GM12878 (cell line): Measurements from ENCODE around the gene ZNF230. TPM values are rescaled to one million over a fixed set of nuclear protein-coding genes. Genes with fewer than 3 reads are reported as not detected.

Experiments used
- ATAC-seq: fragments of 200-7000 bp; cut with Tn5 transposase; 3 replicates; pipeline ENCODE4 v1.9.1; 2020; ENCODE audit warnings: mild to moderate bottlenecking, moderate library complexity
- BruUV-seq: library from RNA; stranded (reverse); fragments of 400-500 nt; replicated peaks from 2 replicates; lab custom pipeline; 2021; lab: Mats Ljungman, UMichigan
- CTCF ChIA-PET: fragments of 300-600 bp; sonication (Branson Sonifier 250); formaldehyde crosslinking; extraction: SDS; loops from one replicate; lab custom pipeline; 2021; ENCODE audit warnings: inconsistent platforms; lab: Yijun Ruan, JAX
- POLR2A ChIA-PET: fragments of 350-600 bp; formaldehyde crosslinking; extraction: SDS; loops from one replicate; lab custom pipeline; 2021; ENCODE audit warnings: inconsistent platforms; lab: Charles Lee
- RAD21 ChIA-PET: fragments of 300-600 bp; sonication (Branson Sonifier 250); formaldehyde crosslinking; loops from one replicate; lab custom pipeline; 2023; ENCODE audit warnings: antibody characterized with exemption; ENCODE audit not compliant: unreplicated experiment; lab: Charles Lee
- SMC1A ChIA-PET: fragments of 300-600 bp; sonication (Branson Sonifier 250); formaldehyde crosslinking; loops from one replicate; lab custom pipeline; 2023; ENCODE audit not compliant: unreplicated experiment, uncharacterized antibody; lab: Charles Lee
- DNase-seq: peaks from one replicate; pipeline ENCODE4 v3.0.0-alpha.2; 2011; ENCODE audit warnings: low read depth, low spot score
- FAIRE-seq: peaks from 3 replicates; lab custom pipeline; 2011; peaks lifted over from hg19 to GRCh38; lab: Jason Lieb, UNC
- H2AFZ ChIP-seq: 2 replicates; pipeline ENCODE4 v1.6.0; 2011; ENCODE audit warnings: low read depth, low read length, control low read depth; ENCODE audit not compliant: control insufficient read depth
- H3K27ac ChIP-seq: 2 replicates; pipeline ENCODE4 v1.5.1; 2011; ENCODE audit warnings: control low read depth; ENCODE audit not compliant: control insufficient read depth, insufficient read depth
- H3K27me3 ChIP-seq, 2 experiments: replicated peaks in 1 of 2; 2 replicates each; pipeline versions ENCODE4 v1.6.0 to v1.6.1; 2011; ENCODE audit warnings: low read length in 1 of 2; ENCODE audit not compliant: control insufficient read depth in 2 of 2, insufficient read depth in 2 of 2
- H3K36me3 ChIP-seq, 2 experiments: 2 replicates each; pipeline ENCODE4 v1.5.1; 2011; ENCODE audit warnings: low read length in 1 of 2; ENCODE audit not compliant: control insufficient read depth in 2 of 2, insufficient read depth in 2 of 2
- H3K4me1 ChIP-seq: 2 replicates; pipeline ENCODE4 v1.6.1; 2011; ENCODE audit warnings: mild to moderate bottlenecking, low read length, moderate library complexity, mixed read lengths; ENCODE audit not compliant: control insufficient read depth, insufficient read depth
- H3K4me2 ChIP-seq: 2 replicates; pipeline ENCODE4 v1.6.0; 2011; ENCODE audit warnings: control low read depth; ENCODE audit not compliant: control insufficient read depth, insufficient read depth
- H3K4me3 ChIP-seq: fragments of 200-600 bp; sonication (generic); 2 replicates; pipeline ENCODE4 v1.5.1; 2016
- H3K79me2 ChIP-seq: 2 replicates; pipeline ENCODE4 v1.6.0; 2011; ENCODE audit warnings: low read length; ENCODE audit not compliant: control insufficient read depth, insufficient read depth
- H3K9ac ChIP-seq: 2 replicates; pipeline ENCODE4 v1.8.0; 2011; ENCODE audit warnings: low read length, control low read depth, mixed read lengths; ENCODE audit not compliant: control insufficient read depth, insufficient read depth
- H3K9me3 ChIP-seq: replicated peaks from 3 replicates; pipeline ENCODE4 v1.5.1; 2011; ENCODE audit warnings: mild to moderate bottlenecking, low read length; ENCODE audit not compliant: control insufficient read depth, insufficient read depth
- H4K20me1 ChIP-seq: 2 replicates; pipeline ENCODE4 v1.6.0; 2011; ENCODE audit not compliant: control insufficient read depth, insufficient read depth
- MXI1 ChIP-seq: fragments of 150-350 bp; IDR thresholded peaks from 2 replicates; pipeline ENCODE4 v1.6.1; 2011; ENCODE audit warnings: low read depth, mild to moderate bottlenecking, inconsistent platforms, low read length, improper control_type of control experiment
- PKNOX1 ChIP-seq: fragments of 450-650 bp; IDR thresholded peaks from 2 replicates; pipeline ENCODE4 v1.6.1; 2016; ENCODE audit warnings: mild to moderate bottlenecking
- USF1 ChIP-seq: IDR thresholded peaks from 2 replicates; pipeline ENCODE4 v1.6.1; 2011; ENCODE audit warnings: borderline replicate concordance, low read depth, mild to moderate bottlenecking, moderate library complexity, mixed read lengths, low read length; ENCODE audit not compliant: insufficient read depth; ENCODE audit errors: extremely low read length
- WGBS: methylation state at CpG from one replicate; pipeline ENCODE4 v1.1.6; 2016; ENCODE audit warnings: low lambda C conversion rate; ENCODE audit not compliant: insufficient replicate concordance, insufficient coverage; ENCODE audit errors: missing lambda C conversion rate; 5-methylcytosine and 5-hydroxymethylcytosine counted together
- in situ Hi-C: fragments of 300-500 bp; cut with MboI; formaldehyde crosslinking; loops from 9 replicates; pipeline ENCODE4 v1.14.3; 2018; ENCODE audit warnings: mixed read lengths
- intact Hi-C: fragments of 100-400 bp; cut with micrococcal nuclease; formaldehyde crosslinking; loops from one replicate; pipeline ENCODE4 v1.14.2; 2022; ENCODE audit not compliant: unreplicated experiment
- polyA plus RNA-seq, 11 experiments: library from polyadenylated mRNA; depleted of rRNA in 4 of 11; unstranded in 6 of 11; stranded (reverse) in 5 of 11; fragments of >200 nt; fragmentation: Nextera tagmentation in 4 of 11; fragmentation: Illumina TruSeq in 1 of 11; extraction: Ambion mirVana in 4 of 11; extraction: Trizol in 1 of 11; gene quantifications; 1 replicate in 1 of 11; 2 replicates in 10 of 11; pipeline versions ENCODE4 v1.2.1 to v1.2.3, GENCODE V29; 2011 to 2016; ENCODE audit warnings: inconsistent platforms in 2 of 11, missing spikeins in 2 of 11, low read depth in 1 of 11
- total RNA-seq, 4 experiments: library from RNA; depleted of rRNA in 3 of 4; stranded (reverse); fragments of >200 nt in 3 of 4; fragmentation: Illumina TruSeq in 1 of 4; extraction: Trizol in 1 of 4; gene quantifications; 2 replicates each; pipeline versions ENCODE4 v1.2.1 to v1.2.3, GENCODE V29; 2013 to 2021

Gene ZNF230
- total and polyA plus RNA-seq, 10 of the 15 experiments (the other 5 are each of a cell fraction or from before 2014, with no cell fraction given), result 1.8 to 9.1 (median 3.5) TPM

GRCh38 chr19:44050740-44051649 is 48.2 kb downstream of the ZNF230 start:
- no peak for FAIRE-seq
- no peaks in the 10 kb centered on the region for H3K27me3 ChIP-seq
- intact Hi-C loops (no loop called here), in situ Hi-C loops (no loop called here)
- ChIA-PET POLR2A (interaction anchor here (2.2 kb wide), 1 partner anchor 44 kb away, joined by 6 read pairs; no protein-coding TSS in a partner anchor), CTCF (interaction anchor here (1.1 to 2.4 kb wide), 7 partner anchors 9 to 1613 kb away, joined by 3 to 5 read pairs (median 3); partner anchors contain the start of genes ZNF224 and ZNF45), SMC1A (interaction anchor here (1.0 to 2.1 kb wide), 4 partner anchors 16 to 114 kb away, joined by 3 to 4 read pairs (median 4); partner anchors contain the start of gene ZNF226), RAD21 (interaction anchor here (0.7 to 1.4 kb wide), 3 partner anchors 22 to 116 kb away, joined by 3 to 4 read pairs (median 3); partner anchors contain the start of genes ZNF226 and ZNF45)
- H3K9me3 ChIP-seq, result peaks cover 7% of the 10 kb centered on the region; the same call in 2 of the 3 replicates
- no peak overlapping the region for H3K9ac ChIP-seq
- H3K4me3 ChIP-seq, result peak overlapping the region; percentile 55
- H3K4me2 ChIP-seq, result peak overlapping the region; percentile 6
- H3K4me1 ChIP-seq, result no peaks in the 10 kb centered on the region
- H3K27ac ChIP-seq, result no peak overlapping the region
- no TSS peak for BruUV-seq
- peak; percentile 36 for ATAC-seq
- peak overlapping the region; percentile 91 for H2AFZ ChIP-seq
- no peaks in the 10 kb centered on the region for H3K79me2 ChIP-seq
- no peak for TF ChIP-seq USF1
- TF ChIP-seq MXI1, result 0 out of 2 replicates have a peak, but pooled peaks have one; percentile 49
- TF ChIP-seq PKNOX1, result peak; percentile 84
- DNase-seq, result no peak
- no peaks in the 10 kb centered on the region for H4K20me1 ChIP-seq
- H3K36me3 ChIP-seq, result no peaks in the 10 kb centered on the region
- 38% methylated on average over 21 of the region's 21 CpGs for WGBS
